GM12878 (cell line): Measurements from ENCODE around the gene PCDHGA5. TPM values are rescaled to one million over a fixed set of nuclear protein-coding genes. Genes with fewer than 3 reads are reported as not detected.

Experiments used
- BCLAF1 ChIP-seq: fragments of 450-650 bp; IDR thresholded peaks from 2 replicates; pipeline ENCODE4 v1.6.1; 2017; ENCODE audit warnings: antibody characterized with exemption, mild to moderate bottlenecking, moderate library complexity
- BRCA1 ChIP-seq: IDR thresholded peaks from 2 replicates; pipeline ENCODE4 v1.6.1; 2011; ENCODE audit warnings: low read depth, low read length, improper control_type of control experiment
- CBX3 ChIP-seq: fragments of 200-600 bp; sonication (generic); IDR thresholded peaks from 2 replicates; pipeline ENCODE4 v1.6.1; 2016; ENCODE audit warnings: low read depth, borderline replicate concordance
- CREM ChIP-seq: IDR thresholded peaks from 2 replicates; pipeline ENCODE4 v1.6.1; 2014; ENCODE audit warnings: antibody characterized with exemption, low read depth
- CTCF ChIP-seq, 3 experiments: IDR thresholded peaks in 2 of 3; conservative IDR thresholded peaks in 1 of 3; 2 replicates each; pipeline ENCODE4 v1.5.1; 2011; ENCODE audit warnings: low read depth in 3 of 3, low read length in 3 of 3, mild to moderate bottlenecking in 3 of 3, control low read depth in 2 of 3, moderate library complexity in 2 of 3, inconsistent platforms in 1 of 3, mixed read lengths in 1 of 3; ENCODE audit not compliant: control insufficient read depth in 2 of 3, insufficient read depth in 1 of 3; ENCODE audit errors: extremely low read depth in 1 of 3
- E2F8 ChIP-seq: fragments of 450-650 bp; IDR thresholded peaks from 2 replicates; pipeline ENCODE4 v1.6.1; 2018; ENCODE audit warnings: mild to moderate bottlenecking, low read depth, moderate library complexity; ENCODE audit not compliant: partially characterized antibody
- EGR1 ChIP-seq, 2 experiments: IDR thresholded peaks; 1 replicate in 1 of 2; 2 replicates in 1 of 2; pipeline ENCODE4 v1.6.1; 2011 to 2012; ENCODE audit warnings: low read depth in 2 of 2, low read length in 2 of 2, borderline replicate concordance in 1 of 2, mild to moderate bottlenecking in 1 of 2, moderate library complexity in 1 of 2
- HDAC2 ChIP-seq: fragments of 200-600 bp; sonication (generic); IDR thresholded peaks from 2 replicates; pipeline ENCODE4 v1.6.1; 2017
- NFYB ChIP-seq: IDR thresholded peaks from 2 replicates; pipeline ENCODE4 v1.6.1; 2011; ENCODE audit warnings: low read depth, mild to moderate bottlenecking, low read length, improper control_type of control experiment, moderate library complexity; ENCODE audit not compliant: insufficient read depth
- PKNOX1 ChIP-seq: fragments of 450-650 bp; IDR thresholded peaks from 2 replicates; pipeline ENCODE4 v1.6.1; 2016; ENCODE audit warnings: mild to moderate bottlenecking
- RUNX3 ChIP-seq: IDR thresholded peaks from 2 replicates; pipeline ENCODE4 v1.6.1; 2012; ENCODE audit warnings: low read length, inconsistent platforms
- ZBTB11 ChIP-seq: fragments of 450-650 bp; formaldehyde crosslinking; IDR thresholded peaks from 2 replicates; pipeline ENCODE4 v1.5.0; 2022; ENCODE audit warnings: mild to moderate bottlenecking, missing genetic modification characterization
- polyA plus RNA-seq, 11 experiments: library from polyadenylated mRNA; depleted of rRNA in 4 of 11; unstranded in 6 of 11; stranded (reverse) in 5 of 11; fragments of >200 nt; fragmentation: Nextera tagmentation in 4 of 11; fragmentation: Illumina TruSeq in 1 of 11; extraction: Ambion mirVana in 4 of 11; extraction: Trizol in 1 of 11; gene quantifications; 1 replicate in 1 of 11; 2 replicates in 10 of 11; pipeline versions ENCODE4 v1.2.1 to v1.2.3, GENCODE V29; 2011 to 2016; ENCODE audit warnings: inconsistent platforms in 2 of 11, missing spikeins in 2 of 11, low read depth in 1 of 11
- total RNA-seq, 4 experiments: library from RNA; depleted of rRNA in 3 of 4; stranded (reverse); fragments of >200 nt in 3 of 4; fragmentation: Illumina TruSeq in 1 of 4; extraction: Trizol in 1 of 4; gene quantifications; 2 replicates each; pipeline versions ENCODE4 v1.2.1 to v1.2.3, GENCODE V29; 2013 to 2021

The PCDHGA5 gene
- total and polyA plus RNA-seq, 10 of the 15 experiments (the other 5 are each of a cell fraction or from before 2014, with no cell fraction given) = 0.10 to 0.23 (median 0.16) TPM; not detected in 4

- TF ChIP-seq E2F8 (no peak), PKNOX1 (peak; percentile 99), HDAC2 (no peak), CBX3 (no peak), BCLAF1 (no peak), BRCA1 (0 out of 2 replicates have a peak, but pooled peaks have one; percentile 33), ZBTB11 (CRISPR knock-in tag) (no peak), NFYB (0 out of 2 replicates have a peak, but pooled peaks have one; percentile 3), EGR1 (IDR thresholded peaks at IDR 0.05; ENCODE audit: borderline replicate concordance in 1 of 2, low read depth in 2 of 2, low read length in 2 of 2) (0 out of 3 replicates have a peak, but pooled peaks of 1 of the 2 experiments have one; percentile 18), RUNX3 (no peak), CREM (peak; percentile 81), CTCF (IDR thresholded peaks at IDR 0.05 in 2 of 3, conservative IDR thresholded peaks at IDR 0.05 in 1 of 3; ENCODE audit: control insufficient read depth in 2 of 3, extremely low read depth in 1 of 3, insufficient read depth in 1 of 3, low read depth in 3 of 3, low read length in 3 of 3) (peak; percentile 81 to 93 (median 90))
These were observed 43.5 kb upstream of the PCDHGA5 start, which contains the start of gene TAF7 (continued) for GRCh38 chr5:141320225-141321169.
